GM18951 (cell line): ENCODE data around the gene COL3A1.

Experiments
- POLR2A ChIP-seq: IDR thresholded peaks from 4 replicates; pipeline ENCODE4 v1.6.1; 2011; ENCODE audit warnings: mild to moderate bottlenecking; ENCODE audit not compliant: insufficient read length, insufficient read depth; ENCODE audit errors: extremely low read depth
- in situ Hi-C: fragments of 300-500 bp; cut with MboI; formaldehyde crosslinking; loops from one replicate; pipeline ENCODE4 v1.12.0; 2022; ENCODE audit warnings: low sequenced_read_pairs, mixed read lengths, inconsistent platforms; ENCODE audit not compliant: unreplicated experiment

COL3A1 gene

DNA sequence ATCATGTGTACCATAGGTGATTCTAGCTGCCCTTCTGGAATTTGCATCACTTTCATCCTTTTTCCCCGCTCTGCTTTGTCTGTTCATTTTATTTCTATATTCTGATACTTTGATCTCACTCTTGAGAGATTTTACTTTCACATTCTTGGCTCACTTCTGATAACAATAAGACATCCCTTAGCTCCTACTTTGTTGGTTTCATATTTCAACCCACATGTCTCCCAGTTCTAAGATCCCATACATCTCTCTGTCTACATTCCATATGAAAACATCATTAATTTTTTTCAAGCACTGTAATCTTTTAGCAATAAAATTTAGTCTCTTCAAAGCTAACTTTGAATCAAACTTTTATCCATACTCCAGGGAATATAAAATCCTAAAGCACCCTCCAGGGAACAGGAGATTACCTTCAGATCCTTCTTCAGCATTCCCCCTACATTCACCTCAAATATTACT, 75.6 kb downstream of the COL3A1 start:
- in situ Hi-C loops: no loop called here
- no peak for TF ChIP-seq POLR2A

DNA sequence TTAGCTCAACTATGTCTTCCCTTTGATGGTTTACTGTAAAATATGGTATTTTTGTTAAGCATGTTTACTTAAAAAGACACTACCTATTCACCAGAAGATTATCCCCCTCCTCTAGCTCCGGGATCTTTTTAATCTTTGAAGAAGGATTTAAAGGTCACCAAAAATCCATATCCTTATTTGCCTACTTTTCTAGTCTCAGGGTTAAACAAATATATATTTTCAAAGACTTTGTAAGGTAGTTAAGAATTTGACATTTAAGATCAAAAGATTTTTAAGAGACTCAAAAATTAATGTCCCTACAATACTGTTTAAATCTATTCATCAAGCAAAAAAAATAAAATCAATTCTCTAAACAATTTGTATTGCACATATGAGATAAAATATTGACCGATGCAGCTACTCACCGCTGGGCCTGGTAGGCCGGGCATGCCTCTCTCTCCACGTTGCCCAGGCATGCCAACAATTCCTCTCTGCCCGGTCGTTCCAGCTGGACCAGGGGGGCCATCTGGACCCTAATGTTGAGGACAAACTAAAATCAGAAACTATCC, 76.1 kb downstream of the COL3A1 start:
- no peak for TF ChIP-seq POLR2A
- in situ Hi-C loops: no loop called here

DNA sequence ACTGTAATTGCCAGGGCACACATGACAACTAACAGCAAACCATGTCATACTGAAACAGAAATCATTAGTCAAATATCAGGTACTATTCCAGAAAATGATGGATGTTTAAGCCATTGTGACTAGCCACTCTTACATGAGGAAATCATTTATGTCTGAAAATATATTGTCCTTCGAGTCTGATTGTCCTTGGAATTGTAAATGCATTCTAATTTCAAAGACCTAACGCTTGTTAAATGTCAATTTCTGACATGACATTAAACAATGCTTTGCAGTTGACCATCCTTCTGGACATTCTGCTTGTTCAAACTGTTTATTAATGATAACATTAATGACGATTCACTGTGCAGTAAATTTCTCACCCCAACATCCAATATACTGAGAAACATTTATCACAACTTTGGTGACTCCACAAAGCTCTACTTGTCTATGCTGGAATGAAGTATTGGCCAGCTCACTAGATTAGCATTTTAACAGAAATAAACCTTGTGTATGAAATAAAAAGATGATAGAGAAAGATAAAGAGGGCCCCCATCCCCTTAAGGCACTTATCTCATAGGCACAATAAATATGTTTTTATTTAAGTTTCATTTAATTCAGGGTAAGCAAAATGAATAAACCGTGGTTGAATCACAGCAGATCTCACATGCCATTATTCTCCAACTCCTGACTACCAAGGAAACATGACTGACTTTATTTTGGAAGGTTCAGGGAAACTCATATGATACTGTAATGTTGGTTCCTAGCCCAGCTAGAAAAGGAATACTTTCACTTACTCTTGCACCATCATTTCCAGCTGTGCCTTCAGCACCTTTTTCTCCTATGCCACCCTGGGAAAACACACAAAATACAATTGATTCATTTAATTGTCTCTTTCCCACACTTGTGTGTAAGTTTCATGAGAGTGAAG, 82.3 kb downstream of the COL3A1 start:
- in situ Hi-C loops: no loop called here
- no peak for TF ChIP-seq POLR2A

DNA sequence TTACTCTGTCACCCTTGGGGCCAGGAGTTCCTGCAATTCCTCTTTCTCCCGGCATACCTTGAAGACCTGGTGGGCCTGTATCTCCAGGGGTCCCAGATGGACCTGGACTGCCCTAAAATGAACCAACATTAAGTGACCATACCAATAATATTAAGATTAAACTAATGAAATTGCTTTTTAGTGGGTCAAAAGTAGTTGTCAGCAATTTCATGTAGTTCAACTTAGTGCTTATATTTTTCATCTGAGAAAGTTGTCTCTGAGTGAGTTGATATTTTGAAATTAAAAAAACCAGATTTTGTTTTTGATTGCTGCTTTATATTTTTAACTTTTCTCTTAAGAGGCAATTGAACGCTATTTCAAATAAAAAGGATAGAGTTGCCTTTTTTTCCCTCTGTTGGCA, 83.1 kb downstream of the COL3A1 start:
- no peak for TF ChIP-seq POLR2A
- in situ Hi-C loops: no loop called here

DNA sequence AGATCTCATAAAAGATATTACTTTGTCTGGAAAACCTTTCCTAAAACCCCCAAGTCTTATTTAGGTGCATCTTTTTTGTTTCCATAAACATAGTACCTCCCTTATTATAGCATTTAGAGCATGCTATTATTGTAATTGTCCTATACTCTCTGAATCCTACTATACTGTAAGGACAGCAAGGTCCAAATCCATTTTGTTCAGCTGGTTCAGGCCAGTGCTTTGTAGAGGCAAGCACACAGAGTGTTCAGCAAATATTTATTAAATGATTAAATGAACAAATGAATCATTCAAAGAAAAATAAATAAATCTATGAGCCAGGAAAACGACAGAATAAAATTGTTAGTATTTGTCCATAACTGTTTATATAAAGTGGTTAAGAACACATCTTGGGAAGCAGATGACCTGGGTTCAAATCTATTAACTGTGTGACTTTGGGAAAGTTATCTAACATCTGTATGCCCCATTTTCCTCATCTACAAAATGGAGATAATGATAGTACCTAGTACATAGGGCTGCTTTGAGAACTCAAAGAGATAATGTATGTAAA, 86.0 kb downstream of the COL3A1 start:
- TF ChIP-seq POLR2A: no peak
- in situ Hi-C loops: no loop called here
